T-cell (primary cell): ENCODE data around the gene CLCN7. TPM values are rescaled to one million over a fixed set of nuclear protein-coding genes. Genes with fewer than 3 reads are reported as not detected.

Source experiments
- ATAC-seq, 4 experiments: fragments of 200-7000 bp in 3 of 4; fragments of 150-1000 bp in 1 of 4; cut with Tn5 transposase; replicated peaks in 1 of 4; 1 replicate in 3 of 4; 2 replicates in 1 of 4; pipeline ENCODE4 v1.10.0; 2021; ENCODE audit warnings: moderate library complexity in 3 of 4, mild to moderate bottlenecking in 2 of 4, moderate number of reproducible peaks in 1 of 4
- CTCF ChIA-PET, 2 donors: fragments of 300-600 bp; sonication (Branson Sonifier 250); formaldehyde crosslinking; loops; one replicate each; lab custom pipeline; 2022; ENCODE audit warnings: antibody characterized with exemption in 2 of 2; lab: Charles Lee
- POLR2A ChIA-PET, 2 donors: fragments of 300-600 bp; sonication (Branson Sonifier 250); formaldehyde crosslinking; loops; one replicate each; lab custom pipeline; 2022; ENCODE audit warnings: antibody characterized with exemption in 2 of 2; lab: Charles Lee
- DNase-seq, 35 experiments: peaks; one replicate each; pipeline versions ENCODE4 v3.0.0 to v3.0.0-alpha.2; 2013 to 2023
- H3K27ac ChIP-seq: one replicate; pipeline ENCODE4 v1.5.1; 2013; ENCODE audit warnings: low read length
- H3K27me3 ChIP-seq, 2 experiments: replicated peaks in 1 of 2; 1 replicate in 1 of 2; 2 replicates in 1 of 2; pipeline versions ENCODE4 v1.6.1 to v1.7.0; 2013; ENCODE audit warnings: low read length in 1 of 2, mixed read lengths in 1 of 2; ENCODE audit not compliant: control insufficient read depth in 2 of 2, insufficient read depth in 2 of 2; ENCODE audit errors: extremely low read depth in 1 of 2
- H3K36me3 ChIP-seq, 2 donors: 1 replicate in 1 of 2; 2 replicates in 1 of 2; pipeline versions ENCODE4 v1.6.1 to v1.7.0; 2013; ENCODE audit warnings: low read length in 1 of 2; ENCODE audit not compliant: control insufficient read depth in 2 of 2, insufficient read depth in 1 of 2; ENCODE audit errors: extremely low read depth in 1 of 2
- H3K4me1 ChIP-seq, 2 experiments: 1 replicate in 1 of 2; 2 replicates in 1 of 2; pipeline versions ENCODE4 v1.6.1 to v1.7.0; 2013; ENCODE audit warnings: low read length in 2 of 2, mixed read lengths in 1 of 2; ENCODE audit not compliant: insufficient read depth in 2 of 2, control insufficient read depth in 1 of 2; ENCODE audit errors: extremely low read depth in 1 of 2
- H3K4me3 ChIP-seq, 2 donors: 1 replicate in 1 of 2; 2 replicates in 1 of 2; pipeline versions ENCODE4 v1.5.1 to v1.7.0; 2013; ENCODE audit warnings: mild to moderate bottlenecking in 2 of 2, low read length in 1 of 2, moderate library complexity in 1 of 2; ENCODE audit not compliant: control insufficient read depth in 1 of 2; ENCODE audit errors: extremely low read depth in 1 of 2
- H3K9me3 ChIP-seq: 2 replicates; pipeline ENCODE4 v1.7.0; 2013
- H3K27ac Mint-ChIP-seq, 2 donors: one replicate each; pipeline ENCODE4 v1.8.0; 2020 to 2021; ENCODE audit warnings: mild to moderate bottlenecking in 2 of 2, mixed read lengths in 2 of 2
- H3K27me3 Mint-ChIP-seq, 2 donors: one replicate each; pipeline ENCODE4 v1.8.0; 2021 to 2022; ENCODE audit warnings: mixed read lengths in 2 of 2
- H3K36me3 Mint-ChIP-seq: one replicate; pipeline ENCODE4 v1.8.0; 2021; ENCODE audit warnings: mixed read lengths
- H3K4me1 Mint-ChIP-seq, 3 donors: one replicate each; pipeline ENCODE4 v1.8.0; 2020 to 2022; ENCODE audit warnings: mixed read lengths in 3 of 3, mild to moderate bottlenecking in 1 of 3
- H3K4me3 Mint-ChIP-seq, 3 donors: one replicate each; pipeline ENCODE4 v1.8.0; 2020 to 2022; ENCODE audit warnings: mild to moderate bottlenecking in 3 of 3, mixed read lengths in 3 of 3, moderate library complexity in 3 of 3
- H3K9me3 Mint-ChIP-seq, 3 donors: one replicate each; pipeline ENCODE4 v1.8.0; 2020 to 2022; ENCODE audit warnings: mixed read lengths in 3 of 3
- WGBS: methylation state at CpG from one replicate; pipeline ENCODE4 v1.1.5; 2013; ENCODE audit warnings: missing lambda C conversion rate; ENCODE audit not compliant: insufficient coverage; 5-methylcytosine and 5-hydroxymethylcytosine counted together
- total RNA-seq, 35 experiments: library from RNA in 6 of 35; stranded (reverse) in 6 of 35; fragments of 120-200 nt in 1 of 35; gene quantifications; one replicate each; pipeline versions ENCODE4 v1.2.1 to v1.2.4 and lab custom pipeline; 2013 to 2026

The CLCN7 gene
- total RNA-seq, 5 donors from 2014 or later (not counting 1 experiment from before 2014, with no cell fraction given), result 77.1 to 141 (median 114) TPM

DNA sequence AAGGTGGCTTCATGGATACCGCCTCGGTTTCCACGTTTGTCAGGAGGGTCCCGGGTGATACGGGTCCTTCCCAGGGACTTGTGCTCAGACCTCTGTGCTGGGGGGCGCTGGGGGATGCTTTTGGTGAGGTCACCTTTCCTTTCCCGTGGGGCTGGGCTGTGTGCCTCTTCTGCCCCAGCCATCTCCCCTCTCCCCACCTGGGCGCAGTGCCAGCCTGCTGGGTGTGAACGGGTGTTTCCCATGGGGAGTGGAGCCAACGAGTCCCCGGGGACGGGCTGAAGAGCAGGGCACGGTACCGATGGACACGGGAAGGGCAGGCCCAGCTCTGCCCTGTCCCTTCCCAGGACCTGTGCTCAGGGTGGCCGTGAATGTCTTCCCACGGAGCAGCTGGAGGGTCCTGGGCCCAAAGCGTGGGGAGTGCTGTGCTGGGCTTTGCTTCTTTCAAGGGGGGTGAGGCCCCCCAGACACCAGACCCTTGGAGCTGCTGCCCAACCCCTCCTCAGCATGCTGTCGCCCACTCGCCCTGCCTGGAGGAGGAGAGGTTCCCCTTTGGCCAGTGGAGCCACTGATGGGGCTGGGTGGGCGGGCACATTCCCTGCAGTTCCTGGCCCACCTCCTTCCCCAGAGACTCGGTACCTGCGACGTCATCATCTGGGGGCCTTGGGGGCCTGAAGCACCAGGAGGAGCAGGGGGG is 33.8 kb upstream of the CLCN7 start:
- H3K4me3 ChIP-seq, result no peak overlapping the region
- ChIA-PET POLR2A (no interaction called here), CTCF (no interaction called here)
- H3K36me3 Mint-ChIP-seq, result peaks cover 5% of the 10 kb centered on the region
- H3K4me3 Mint-ChIP-seq, result no peak overlapping the region
- no peak for DNase-seq
- H3K4me1 ChIP-seq, result no peaks in the 10 kb centered on the region
- H3K4me1 Mint-ChIP-seq, result no peaks in the 10 kb centered on the region
- no peaks in the 10 kb centered on the region for H3K27me3 Mint-ChIP-seq
- H3K27me3 ChIP-seq, result no peaks in the 10 kb centered on the region
- H3K27ac ChIP-seq, result no peak overlapping the region
- H3K9me3 ChIP-seq, result no peaks in the 10 kb centered on the region
- peaks cover 9% of the 10 kb centered on the region in 2 donors for H3K36me3 ChIP-seq
- ATAC-seq, result no peak
- H3K9me3 Mint-ChIP-seq, result no peaks in the 10 kb centered on the region
- H3K27ac Mint-ChIP-seq, result no peak overlapping the region
- 96% methylated on average over 17 of the region's 24 CpGs for WGBS

DNA sequence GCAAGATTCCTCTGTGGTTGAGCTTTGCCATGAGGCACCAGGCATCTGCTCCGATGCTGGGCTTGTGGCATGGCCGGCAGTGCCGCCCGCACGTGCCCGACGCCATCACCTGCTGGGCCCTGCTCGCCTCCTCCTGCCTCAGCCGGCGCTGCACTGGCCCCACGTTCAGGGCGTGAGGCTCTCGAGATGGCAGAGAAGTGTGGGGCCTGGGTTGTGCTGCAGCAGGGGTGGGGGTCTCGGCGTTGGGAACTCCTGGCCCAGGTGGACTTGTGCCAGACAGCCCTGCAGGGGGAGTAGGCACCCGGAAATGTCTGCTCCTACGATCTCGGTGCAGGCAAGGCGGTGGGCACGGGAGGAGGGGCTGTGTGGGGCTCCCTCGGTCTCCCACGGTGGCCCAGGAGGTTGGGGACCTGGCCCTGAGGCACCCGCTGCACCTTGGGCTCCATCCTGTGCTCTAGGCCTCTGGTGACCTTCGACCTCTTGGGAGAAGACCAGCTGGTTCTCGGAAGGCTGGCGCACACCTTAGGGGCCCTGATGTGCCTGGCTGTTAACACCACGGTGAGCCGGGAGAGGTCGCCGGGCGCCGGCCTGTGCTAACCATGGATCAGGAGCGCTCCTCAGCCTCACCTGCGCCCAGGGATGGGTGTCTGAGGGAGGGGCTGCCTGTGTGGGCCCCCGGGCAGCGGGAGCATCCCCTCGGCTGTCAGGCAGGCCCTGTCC is 31.8 kb upstream of the CLCN7 start:
- H3K27ac ChIP-seq, result no peak overlapping the region
- no peaks in the 10 kb centered on the region for H3K9me3 ChIP-seq
- H3K36me3 ChIP-seq, result peaks cover 13 to 25% of the 10 kb centered on the region in 2 donors
- H3K4me3 ChIP-seq, result no peak overlapping the region
- POLR2A ChIA-PET, result no interaction called here
- no peaks in the 10 kb centered on the region for H3K27me3 Mint-ChIP-seq
- DNase-seq (no peak), ATAC-seq (no peak)
- no peaks in the 10 kb centered on the region for H3K27me3 ChIP-seq
- CTCF ChIA-PET, result no interaction called here
- H3K36me3 Mint-ChIP-seq, result peaks cover 12% of the 10 kb centered on the region
- no peaks in the 10 kb centered on the region for H3K4me1 Mint-ChIP-seq
- WGBS, result 95% methylated on average over 34 of the region's 37 CpGs
- no peaks in the 10 kb centered on the region for H3K9me3 Mint-ChIP-seq
- no peak overlapping the region for H3K27ac Mint-ChIP-seq
- H3K4me3 Mint-ChIP-seq, result no peak overlapping the region
- H3K4me1 ChIP-seq, result no peaks in the 10 kb centered on the region

DNA sequence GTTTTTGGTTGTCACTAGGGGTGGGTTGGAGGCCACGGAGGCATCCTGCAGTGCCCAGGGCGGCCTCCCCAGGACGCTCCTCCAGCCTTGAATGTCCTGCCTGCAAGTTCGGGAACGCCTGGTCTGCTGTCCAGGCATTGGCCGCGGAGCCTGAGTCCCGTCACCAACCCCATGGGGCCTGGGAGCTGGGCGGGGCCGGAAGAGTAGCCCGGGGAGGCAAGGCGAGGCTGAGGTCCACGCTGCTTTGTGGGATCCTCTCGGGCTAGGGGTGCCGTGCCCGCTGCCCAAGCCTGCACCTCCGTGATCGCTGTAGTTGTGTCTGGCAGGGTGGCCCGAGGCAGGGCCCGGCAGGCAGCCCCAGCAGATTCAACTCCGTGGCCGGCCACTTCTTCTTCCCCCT is 31.1 kb upstream of the CLCN7 start:
- Mint-ChIP-seq H3K27ac (no peak overlapping the region), H3K27me3 (no peaks in the 10 kb centered on the region), H3K4me1 (no peaks in the 10 kb centered on the region), H3K36me3 (peaks cover 9% of the 10 kb centered on the region), H3K4me3 (no peak overlapping the region), H3K9me3 (no peaks in the 10 kb centered on the region)
- POLR2A ChIA-PET, result no interaction called here
- no peaks in the 10 kb centered on the region for H3K4me1 ChIP-seq
- H3K9me3 ChIP-seq, result no peaks in the 10 kb centered on the region
- H3K27ac ChIP-seq, result no peak overlapping the region
- H3K36me3 ChIP-seq, result peaks cover 16 to 31% of the 10 kb centered on the region in 2 donors
- CTCF ChIA-PET, result no interaction called here
- no peak for ATAC-seq
- WGBS, result 91% methylated on average over 19 of the region's 22 CpGs
- H3K4me3 ChIP-seq, result no peak overlapping the region
- no peak for DNase-seq
- no peaks in the 10 kb centered on the region for H3K27me3 ChIP-seq

DNA sequence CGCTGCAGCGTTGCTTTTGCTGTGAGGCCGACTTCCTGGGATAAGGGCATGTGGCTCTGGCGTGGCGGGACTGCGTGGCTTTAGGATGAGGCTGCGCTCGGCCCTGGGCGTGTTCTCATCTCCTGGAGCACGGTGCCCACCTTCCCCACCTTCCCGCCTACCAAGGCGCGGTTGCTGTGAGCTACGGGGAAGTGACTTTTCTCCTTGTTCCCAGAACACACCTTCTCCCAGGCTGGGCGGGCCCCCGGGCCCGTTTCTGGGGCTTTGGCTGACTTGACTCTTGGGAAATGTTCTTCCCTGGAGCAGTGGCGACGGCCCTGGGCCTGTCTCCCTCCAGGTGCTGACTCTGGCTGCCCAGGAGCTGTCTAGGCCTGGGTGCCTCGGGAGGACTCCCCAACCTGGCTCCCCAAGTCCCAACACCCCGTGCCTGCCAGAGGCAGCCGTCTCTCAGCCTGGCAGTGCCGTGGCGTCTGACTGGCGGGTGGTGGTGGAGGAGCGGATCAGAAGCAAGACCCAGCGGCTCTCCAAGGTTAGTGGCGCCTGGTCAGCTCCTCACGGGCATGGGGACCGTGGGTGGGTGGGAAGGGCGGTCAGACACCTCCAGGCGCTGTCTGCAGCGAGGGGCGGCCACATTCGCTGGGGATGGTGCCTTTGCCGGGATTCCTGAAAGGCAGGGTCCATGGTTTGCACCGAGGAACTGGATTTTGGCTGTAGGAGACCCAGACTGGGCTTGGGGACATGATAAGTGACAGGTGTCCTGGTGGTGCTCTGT is 30.4 kb upstream of the CLCN7 start:
- H3K4me1 ChIP-seq, result no peaks in the 10 kb centered on the region
- Mint-ChIP-seq H3K27ac (no peak overlapping the region), H3K9me3 (no peaks in the 10 kb centered on the region), H3K4me3 (no peak overlapping the region), H3K36me3 (peaks cover 9% of the 10 kb centered on the region), H3K4me1 (no peaks in the 10 kb centered on the region), H3K27me3 (no peaks in the 10 kb centered on the region)
- DNase-seq (no peak), ATAC-seq (no peak)
- POLR2A ChIA-PET, result no interaction called here
- H3K27ac ChIP-seq, result no peak overlapping the region
- H3K36me3 ChIP-seq, result peaks cover 17 to 32% of the 10 kb centered on the region in 2 donors
- WGBS, result 95% methylated on average over 23 of the region's 37 CpGs
- no peaks in the 10 kb centered on the region for H3K9me3 ChIP-seq
- H3K4me3 ChIP-seq, result no peak overlapping the region
- CTCF ChIA-PET, result no interaction called here
- no peaks in the 10 kb centered on the region for H3K27me3 ChIP-seq

DNA sequence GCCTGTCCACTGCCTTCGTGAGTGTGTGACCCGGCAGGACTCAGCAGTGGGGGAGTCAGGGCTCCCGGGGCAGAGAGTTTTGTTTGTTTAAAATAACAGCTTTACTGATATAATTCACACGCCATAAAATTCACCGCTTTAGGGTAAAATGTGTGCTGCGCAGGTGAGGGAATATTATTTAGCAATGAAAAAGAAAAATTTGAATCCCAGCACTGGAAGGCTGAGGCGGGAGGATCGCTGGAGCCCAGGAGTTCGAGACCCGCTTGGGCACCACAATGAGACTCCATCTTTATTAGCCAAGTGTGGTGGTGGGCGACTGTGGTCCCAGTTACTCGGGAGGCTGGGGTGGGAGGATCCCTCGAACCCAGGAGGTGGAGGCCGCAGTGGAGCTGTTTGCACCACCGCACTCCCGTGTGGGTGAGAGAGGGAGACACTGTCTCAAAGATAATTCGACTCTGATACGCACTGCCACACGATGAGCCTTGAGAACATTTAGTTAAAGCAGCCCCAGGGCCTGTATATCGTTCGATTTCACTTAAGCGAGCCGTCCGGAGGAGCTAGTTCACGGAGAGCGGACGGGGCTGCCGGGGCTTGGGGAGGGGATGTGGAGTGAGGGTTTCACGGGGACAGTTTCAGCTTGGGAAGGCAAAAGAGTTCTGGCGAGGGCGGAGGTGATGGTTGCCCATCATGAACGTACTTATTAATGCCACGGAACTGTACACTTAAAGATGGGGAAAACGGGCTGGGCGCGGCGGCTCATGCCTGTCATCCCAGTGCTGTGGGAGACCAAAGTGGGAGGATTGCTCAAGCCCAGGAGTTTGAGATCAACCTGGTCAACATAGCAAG is 28.5 kb upstream of the CLCN7 start:
- Histone ChIP-seq H3K4me1 (no peaks in the 10 kb centered on the region), H3K27ac (no peak overlapping the region), H3K27me3 (no peaks in the 10 kb centered on the region), H3K9me3 (no peaks in the 10 kb centered on the region), H3K4me3 (no peak overlapping the region), H3K36me3 (peaks cover 19 to 38% of the 10 kb centered on the region in 2 donors)
- Mint-ChIP-seq H3K27ac (no peak overlapping the region), H3K4me1 (peaks cover 0 to 5% (median 0%) of the 10 kb centered on the region in 3 donors), H3K9me3 (no peaks in the 10 kb centered on the region), H3K27me3 (no peaks in the 10 kb centered on the region), H3K4me3 (no peak overlapping the region), H3K36me3 (peaks cover 14% of the 10 kb centered on the region)
- ATAC-seq (no peak), DNase-seq (no peak)
- ChIA-PET POLR2A (no interaction called here), CTCF (no interaction called here)
- WGBS, result 97% methylated on average over 33 of the region's 37 CpGs
